H1 (cell line): Measurements from ENCODE around the gene FOXO1. TPM values are rescaled to one million over a fixed set of nuclear protein-coding genes. Genes with fewer than 3 reads are reported as not detected.

Experiments used
- CTCF ChIA-PET: fragments of 300-600 bp; sonication (Branson Sonifier 250); formaldehyde crosslinking; loops from one replicate; lab custom pipeline; 2021; ENCODE audit not compliant: partially characterized antibody; lab: Charles Lee
- POLR2A ChIA-PET: fragments of 300-600 bp; sonication (Branson Sonifier 250); formaldehyde crosslinking; loops from one replicate; lab custom pipeline; 2021; ENCODE audit warnings: inconsistent platforms; ENCODE audit not compliant: partially characterized antibody; lab: Charles Lee
- DNase-seq, 2 experiments: peaks; one replicate each; pipeline versions ENCODE4 v3.0.0 to v3.0.0-alpha.2; 2010 to 2022; ENCODE audit warnings: low spot score in 2 of 2, low read depth in 1 of 2, mixed read lengths in 1 of 2
- FAIRE-seq: peaks from 2 replicates; lab custom pipeline; 2011; peaks lifted over from hg19 to GRCh38; lab: Jason Lieb, UNC
- H2AFZ ChIP-seq: 2 replicates; pipeline ENCODE4 v1.8.1; 2012; ENCODE audit warnings: low read length, inconsistent platforms
- H2AK5ac ChIP-seq: 2 replicates; pipeline ENCODE4 v1.6.1; 2013; ENCODE audit warnings: low read depth, low read length
- H2BK120ac ChIP-seq: replicated peaks from 2 replicates; pipeline ENCODE3; 2013; ENCODE audit warnings: low read depth, low read length, inconsistent platforms
- H2BK12ac ChIP-seq: 2 replicates; pipeline ENCODE4 v1.6.1; 2013; ENCODE audit warnings: low read depth, low read length
- H2BK15ac ChIP-seq: 2 replicates; pipeline ENCODE4 v1.6.1; 2013; ENCODE audit warnings: low read length
- H2BK20ac ChIP-seq: 2 replicates; pipeline ENCODE4 v1.6.1; 2013; ENCODE audit warnings: low read length
- H2BK5ac ChIP-seq: 2 replicates; pipeline ENCODE4 v1.6.1; 2013; ENCODE audit warnings: low read depth, low read length
- H3K14ac ChIP-seq: 2 replicates; pipeline ENCODE4 v1.6.1; 2013; ENCODE audit warnings: inconsistent platforms; ENCODE audit not compliant: insufficient read length
- H3K18ac ChIP-seq: 2 replicates; pipeline ENCODE4 v1.6.1; 2013; ENCODE audit warnings: low read length; ENCODE audit errors: extremely low read depth
- H3K23ac ChIP-seq: 2 replicates; pipeline ENCODE4 v1.6.1; 2013; ENCODE audit warnings: inconsistent platforms; ENCODE audit not compliant: insufficient read length
- H3K23me2 ChIP-seq: 2 replicates; pipeline ENCODE4 v1.6.1; 2013; ENCODE audit warnings: low read depth, low read length
- H3K27ac ChIP-seq: 2 replicates; pipeline ENCODE4 v1.6.1; 2011; ENCODE audit warnings: low read depth, low read length, inconsistent platforms
- H3K27me3 ChIP-seq, 4 experiments: replicated peaks in 1 of 4; 1 replicate in 1 of 4; 2 replicates in 3 of 4; pipeline versions ENCODE4 v1.6.1 to v1.8.1; 2011 to 2013; ENCODE audit warnings: low read length in 3 of 4, mild to moderate bottlenecking in 3 of 4, inconsistent platforms in 2 of 4, mixed read lengths in 2 of 4, moderate library complexity in 1 of 4; ENCODE audit not compliant: control insufficient read depth in 3 of 4, insufficient read depth in 3 of 4; ENCODE audit errors: extremely low read depth in 1 of 4
- H3K36me3 ChIP-seq, 4 experiments: 2 replicates each; pipeline versions ENCODE4 v1.6.1 to v1.8.1; 2011 to 2013; ENCODE audit warnings: mild to moderate bottlenecking in 4 of 4, low read length in 3 of 4, moderate library complexity in 2 of 4, control low read depth in 1 of 4, inconsistent platforms in 1 of 4; ENCODE audit not compliant: insufficient read depth in 4 of 4, control insufficient read depth in 2 of 4
- H3K4ac ChIP-seq: replicated peaks from 2 replicates; pipeline ENCODE3; 2013; ENCODE audit warnings: low read length, low read depth, mixed read lengths, inconsistent platforms; ENCODE audit not compliant: insufficient read length
- H3K4me1 ChIP-seq, 4 experiments: replicated peaks in 1 of 4; 1 replicate in 1 of 4; 2 replicates in 3 of 4; pipeline versions ENCODE4 v1.6.1 to v1.8.1; 2011 to 2013; ENCODE audit warnings: low read length in 3 of 4, inconsistent platforms in 2 of 4, mixed read lengths in 1 of 4; ENCODE audit not compliant: insufficient read depth in 4 of 4, control insufficient read depth in 3 of 4
- H3K4me2 ChIP-seq, 2 experiments: 2 replicates each; pipeline versions ENCODE4 v1.6.1 to v1.8.1; 2011 to 2013; ENCODE audit warnings: low read depth in 2 of 2, low read length in 2 of 2, control low read depth in 1 of 2, inconsistent platforms in 1 of 2, mild to moderate bottlenecking in 1 of 2; ENCODE audit not compliant: insufficient read depth in 1 of 2
- H3K4me3 ChIP-seq, 4 experiments: fragments of 200-600, 300-600 bp in 1 of 4; sonication (generic), shearing (Covaris generic), sonication (Bioruptor Twin) in 1 of 4; 2 replicates each; pipeline versions ENCODE4 v1.5.1 to v1.8.1; 2011 to 2016; ENCODE audit warnings: low read length in 4 of 4, low read depth in 3 of 4, control low read depth in 2 of 4, inconsistent platforms in 2 of 4, mild to moderate bottlenecking in 2 of 4, mixed read lengths in 1 of 4, moderate library complexity in 1 of 4; ENCODE audit not compliant: insufficient read depth in 2 of 4; ENCODE audit errors: extremely low read depth in 1 of 4
- H3K56ac ChIP-seq: replicated peaks from 2 replicates; pipeline ENCODE3; 2013; ENCODE audit warnings: low read depth, mild to moderate bottlenecking, mixed read lengths, low read length, inconsistent platforms; ENCODE audit not compliant: insufficient read length
- H3K79me1 ChIP-seq: 2 replicates; pipeline ENCODE4 v1.6.1; 2013; ENCODE audit warnings: low read depth, low read length, control low read depth
- H3K79me2 ChIP-seq, 2 experiments: 2 replicates each; pipeline versions ENCODE4 v1.6.1 to v1.8.1; 2012 to 2013; ENCODE audit warnings: low read length in 2 of 2, mild to moderate bottlenecking in 2 of 2, inconsistent platforms in 1 of 2; ENCODE audit not compliant: insufficient read depth in 2 of 2, control insufficient read depth in 1 of 2
- H3K9ac ChIP-seq, 4 experiments: replicated peaks in 1 of 4; 1 replicate in 1 of 4; 2 replicates in 3 of 4; pipeline versions ENCODE4 v1.6.1 to v1.8.1; 2011 to 2013; ENCODE audit warnings: low read depth in 3 of 4, low read length in 3 of 4, control low read depth in 2 of 4, mild to moderate bottlenecking in 2 of 4, moderate library complexity in 2 of 4, inconsistent platforms in 1 of 4; ENCODE audit errors: extremely low read depth in 1 of 4
- H3K9me3 ChIP-seq, 2 experiments: 2 replicates each; pipeline versions ENCODE4 v1.6.1 to v1.8.1; 2012 to 2013; ENCODE audit warnings: mild to moderate bottlenecking in 2 of 2, moderate library complexity in 2 of 2, control low read depth in 1 of 2, inconsistent platforms in 1 of 2, low read depth in 1 of 2, low read length in 1 of 2, mixed read lengths in 1 of 2; ENCODE audit not compliant: insufficient read depth in 2 of 2
- H4K20me1 ChIP-seq, 2 experiments: replicated peaks in 1 of 2; 2 replicates each; pipeline versions ENCODE3 to v1.8.1; 2011 to 2013; ENCODE audit warnings: inconsistent platforms in 2 of 2, low read length in 2 of 2, mild to moderate bottlenecking in 1 of 2; ENCODE audit not compliant: insufficient read depth in 2 of 2, control insufficient read depth in 1 of 2
- H4K5ac ChIP-seq: 2 replicates; pipeline ENCODE4 v1.6.1; 2013; ENCODE audit warnings: low read length, low read depth, mixed read lengths, inconsistent platforms; ENCODE audit not compliant: insufficient read length
- H4K8ac ChIP-seq: 2 replicates; pipeline ENCODE4 v1.8.0; 2013; ENCODE audit warnings: mild to moderate bottlenecking, moderate library complexity, low read length, inconsistent platforms; ENCODE audit not compliant: insufficient read depth; ENCODE audit errors: extremely low read depth
- H4K91ac ChIP-seq: replicated peaks from 2 replicates; pipeline ENCODE3; 2013; ENCODE audit warnings: low read length, mixed read lengths, inconsistent platforms; ENCODE audit not compliant: insufficient read length
- ASH2L ChIP-seq: fragments of 200-600, 300-600 bp; sonication (generic); IDR thresholded peaks from one replicate; pipeline ENCODE4 v1.7.1; 2017; ENCODE audit warnings: low read length
- ATF3 ChIP-seq: IDR thresholded peaks from 2 replicates; pipeline ENCODE4 v1.6.1; 2011; ENCODE audit warnings: low read depth, mild to moderate bottlenecking, low read length; ENCODE audit not compliant: insufficient read depth
- KDM4A ChIP-seq: IDR thresholded peaks from one replicate; pipeline ENCODE4 v1.7.1; 2012; ENCODE audit warnings: low read depth, mild to moderate bottlenecking, moderate library complexity, low read length, inconsistent platforms; ENCODE audit not compliant: severe bottlenecking
- POLR2A ChIP-seq, 2 experiments: IDR thresholded peaks; 1 replicate in 1 of 2; 2 replicates in 1 of 2; pipeline ENCODE4 v1.6.1; 2011; ENCODE audit warnings: low read depth in 2 of 2, low read length in 2 of 2, mild to moderate bottlenecking in 2 of 2; ENCODE audit errors: control extremely low read depth in 1 of 2
- RAD21 ChIP-seq, 2 experiments: IDR thresholded peaks in 1 of 2; conservative IDR thresholded peaks in 1 of 2; 2 replicates each; pipeline ENCODE4 v1.6.1; 2011; ENCODE audit warnings: low read depth in 2 of 2, low read length in 2 of 2, improper control_type of control experiment in 1 of 2, inconsistent platforms in 1 of 2, mild to moderate bottlenecking in 1 of 2, moderate library complexity in 1 of 2
- WGBS, 2 experiments: shearing (Covaris generic) in 1 of 2; methylation state at CpG; one replicate each; pipeline versions ENCODE4 v1.1.6 to v1.1.7; 2013 to 2015; ENCODE audit warnings: low lambda C conversion rate in 2 of 2, mixed read lengths in 2 of 2, inconsistent platforms in 1 of 2, low coverage in 1 of 2, missing lambda C conversion rate in 1 of 2; ENCODE audit not compliant: insufficient replicate concordance in 2 of 2, insufficient coverage in 1 of 2, insufficient read length in 1 of 2; ENCODE audit errors: extremely low coverage in 1 of 2, missing lambda C conversion rate in 1 of 2; 5-methylcytosine and 5-hydroxymethylcytosine counted together
- polyA plus RNA-seq, 7 experiments: library from polyadenylated mRNA; depleted of rRNA in 3 of 7; stranded (reverse) in 5 of 7; unstranded in 2 of 7; fragments of >200 nt in 5 of 7; fragments of 200-250 nt in 2 of 7; gene quantifications; 1 replicate in 5 of 7; 2 replicates in 1 of 7; 4 replicates in 1 of 7; pipeline versions ENCODE4 v1.2.1 to v1.2.3, GENCODE V29; 2011 to 2013; ENCODE audit warnings: missing spikeins in 2 of 7, mixed read lengths in 2 of 7
- total RNA-seq: library from RNA; stranded (reverse); fragmentation: NEBNext Ultra II Directional; extraction: Animal tissue kit (Norgen Biotek cat#: 25700); gene quantifications from 2 replicates; pipeline ENCODE4 v1.2.1, GENCODE V29; 2021

The FOXO1 gene
- total and polyA plus RNA-seq, 2 of the 8 experiments (the other 6 are each of a cell fraction or from before 2014, with no cell fraction given) = 35.3 to 56.9 TPM

GRCh38 chr13:40519637-40520036 is 146.8 kb downstream of the FOXO1 start:
- H3K9me3 ChIP-seq = no peaks in the 10 kb centered on the region
- H3K23ac ChIP-seq = no peak overlapping the region
- no peak overlapping the region for H3K14ac ChIP-seq
- H2AK5ac ChIP-seq = no peak overlapping the region
- ChIA-PET CTCF (interaction anchor here (1.3 to 1.7 kb wide), 2 partner anchors 14 to 149 kb away, joined by 3 to 5 read pairs; no protein-coding TSS in a partner anchor), POLR2A (interaction anchor here (0.9 kb wide), 1 partner anchor 11 kb away, joined by 3 read pairs; no protein-coding TSS in a partner anchor)
- H4K20me1 ChIP-seq = no peaks in the 10 kb centered on the region
- H3K36me3 ChIP-seq = no peaks in the 10 kb centered on the region
- no peak overlapping the region for H3K27ac ChIP-seq
- no peak overlapping the region for H3K4ac ChIP-seq
- no peak overlapping the region for H2BK15ac ChIP-seq
- H3K4me2 ChIP-seq = no peak overlapping the region
- no peak overlapping the region for H4K5ac ChIP-seq
- no peak overlapping the region for H3K4me3 ChIP-seq
- no peaks in the 10 kb centered on the region for H3K4me1 ChIP-seq
- DNase-seq (no peak), FAIRE-seq (no peak)
- no peak overlapping the region for H3K56ac ChIP-seq
- no peak overlapping the region for H3K9ac ChIP-seq
- H3K27me3 ChIP-seq = no peaks in the 10 kb centered on the region
- WGBS, 2 experiments = 91% methylated on average over 5 of the region's 5 CpGs; no CpG with 5 or more reads in 1 of the 2 experiments
- H4K8ac ChIP-seq = no peak overlapping the region
- no peaks in the 10 kb centered on the region for H3K79me1 ChIP-seq
- no peak overlapping the region for H2BK120ac ChIP-seq
- no peak overlapping the region for H2BK20ac ChIP-seq
- no peak overlapping the region for H3K18ac ChIP-seq
- TF ChIP-seq KDM4A (no peak), RAD21 (IDR thresholded peaks at IDR 0.05 in 1 of 2, conservative IDR thresholded peaks at IDR 0.05 in 1 of 2; ENCODE audit: low read depth in 2 of 2, low read length in 2 of 2) (0 out of 4 replicates have a peak, but pooled peaks of 1 of the 2 experiments have one; percentile 2), POLR2A (IDR thresholded peaks at IDR 0.05; ENCODE audit: control extremely low read depth in 1 of 2, low read depth in 2 of 2, low read length in 2 of 2) (no peak), ATF3 (no peak), ASH2L (no peak)
- H4K91ac ChIP-seq = no peak overlapping the region
- no peak overlapping the region for H2BK5ac ChIP-seq
- no peaks in the 10 kb centered on the region for H3K79me2 ChIP-seq
- no peak overlapping the region for H2AFZ ChIP-seq
- no peaks in the 10 kb centered on the region for H3K23me2 ChIP-seq
- H2BK12ac ChIP-seq = no peak overlapping the region
